ENCODE data around the gene ALDH16A1.

ALDH16A1 gene

DNA sequence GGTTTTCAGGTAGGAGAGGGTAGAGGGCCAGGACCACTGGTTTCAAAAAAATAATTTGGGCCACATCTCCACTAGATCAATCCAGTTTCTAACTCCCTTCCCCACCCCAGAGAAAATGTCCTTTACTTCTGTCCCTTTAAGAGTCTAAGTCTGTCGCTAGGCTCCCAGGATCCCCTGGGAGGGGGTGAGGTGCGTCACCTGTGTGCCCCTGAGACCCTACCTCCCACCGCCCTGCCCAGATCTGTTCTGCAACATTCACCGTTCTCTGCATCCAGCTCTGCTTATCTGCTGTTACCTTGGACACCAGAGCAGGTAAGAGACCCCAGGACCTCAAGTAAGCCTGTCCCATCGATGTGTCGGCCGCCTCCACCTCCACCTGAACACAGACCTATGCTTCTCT is 27.8 kb upstream of the ALDH16A1 start, which contains the start of gene GFY:
Gene GFY, plus strand, starts transcription at position 211 of the 400 bp plus-strand sequence. CDS start 1,043 bp downstream, outside the sequence.
- DNase-seq = no peak

GRCh38 chr19:49425922-49426592 is 27.0 kb upstream of the ALDH16A1 start:
- DNase-seq = no peak

- DNase-seq = no peak
Measured at GRCh38 chr19:49427339-49427738, 25.7 kb upstream of the ALDH16A1 start.

DNA sequence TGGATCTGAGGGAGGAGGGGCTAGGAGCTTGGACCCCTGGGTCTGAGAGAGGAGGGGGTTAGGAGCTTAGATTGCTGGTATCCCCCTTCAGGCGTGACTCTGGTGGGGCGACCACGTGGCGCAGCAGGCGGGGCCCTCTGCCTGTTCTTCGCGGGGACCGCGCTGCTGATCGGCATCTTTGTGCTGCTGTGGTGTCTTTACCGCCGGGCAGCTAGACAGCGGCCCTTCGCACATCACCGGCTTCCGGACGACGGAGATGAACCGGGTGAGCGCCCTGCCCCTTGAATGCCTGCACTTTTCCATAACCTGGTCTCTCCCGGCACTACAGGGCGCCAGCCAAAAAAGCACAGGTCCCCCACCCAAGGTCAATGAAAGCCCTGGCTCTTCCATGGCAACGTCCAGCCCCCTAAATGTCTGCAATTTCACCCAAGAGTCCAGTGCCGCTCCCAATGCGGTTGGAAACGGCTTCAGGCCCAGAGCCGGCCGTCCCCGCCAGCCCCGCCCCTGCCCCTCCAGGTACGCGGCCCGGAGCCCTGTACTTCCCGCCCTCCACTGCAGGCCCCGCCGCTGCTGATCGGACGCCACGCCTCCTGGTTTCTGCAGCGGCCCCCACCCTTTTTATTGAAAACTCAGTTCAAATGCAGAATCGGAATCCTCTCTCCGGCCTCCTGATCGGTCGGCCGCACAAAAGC is 25.0 kb upstream of the ALDH16A1 start:
- no peak for DNase-seq

DNA sequence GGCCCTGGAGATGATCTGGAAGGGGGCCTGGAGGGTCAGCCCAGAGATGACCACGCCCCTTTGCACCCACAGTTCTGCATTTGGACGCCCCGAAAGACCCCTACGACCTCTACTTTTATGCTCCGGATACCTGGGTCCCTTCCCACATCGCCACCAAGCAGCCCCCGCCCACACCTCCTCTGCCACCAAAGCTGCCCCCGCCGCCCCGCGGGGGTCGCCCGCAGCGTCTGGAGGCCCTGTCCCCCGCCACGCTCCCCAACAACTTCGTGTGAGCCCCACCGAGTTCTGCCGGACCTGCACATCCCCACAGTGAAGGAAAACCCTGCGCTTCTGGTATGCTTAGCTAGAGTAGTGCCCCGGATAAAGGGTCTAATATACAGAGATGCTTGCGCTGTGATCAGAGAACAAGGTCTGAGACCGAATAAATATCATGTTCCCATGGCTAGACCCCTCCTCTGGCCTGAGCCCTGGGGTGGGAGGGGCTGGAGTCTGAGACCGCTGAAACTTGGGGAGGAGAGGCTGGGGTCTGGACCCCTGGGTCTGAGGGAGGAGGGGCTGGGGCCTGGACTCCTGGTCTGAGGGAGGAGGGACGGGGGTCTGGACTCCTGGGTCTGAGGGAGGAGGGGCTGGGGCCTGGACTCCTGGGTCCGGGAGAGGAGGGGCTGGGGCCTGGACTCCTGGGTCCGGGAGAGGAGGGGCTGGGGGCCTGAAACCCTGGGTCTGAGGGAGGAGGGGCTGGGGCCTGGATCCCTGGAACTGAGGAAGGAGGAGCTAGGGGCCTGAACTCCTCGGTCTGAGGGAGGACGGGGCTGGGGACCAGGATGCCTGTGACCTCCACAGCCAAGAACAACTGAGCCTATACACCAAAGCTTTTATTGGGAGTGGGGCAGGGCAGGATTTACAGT is 24.2 kb upstream of the ALDH16A1 start:
- no peak for DNase-seq

- no peak for DNase-seq
Measured at GRCh38 chr19:49430172-49430677, 22.8 kb upstream of the ALDH16A1 start.

- DNase-seq = no peak
Measured at GRCh38 chr19:49430678-49431329, 22.2 kb upstream of the ALDH16A1 start.

- DNase-seq = no peak
Measured at GRCh38 chr19:49431330-49431749, 21.7 kb upstream of the ALDH16A1 start.

GRCh38 chr19:49432141-49433073 is 20.6 kb upstream of the ALDH16A1 start:
- DNase-seq = no peak

DNA sequence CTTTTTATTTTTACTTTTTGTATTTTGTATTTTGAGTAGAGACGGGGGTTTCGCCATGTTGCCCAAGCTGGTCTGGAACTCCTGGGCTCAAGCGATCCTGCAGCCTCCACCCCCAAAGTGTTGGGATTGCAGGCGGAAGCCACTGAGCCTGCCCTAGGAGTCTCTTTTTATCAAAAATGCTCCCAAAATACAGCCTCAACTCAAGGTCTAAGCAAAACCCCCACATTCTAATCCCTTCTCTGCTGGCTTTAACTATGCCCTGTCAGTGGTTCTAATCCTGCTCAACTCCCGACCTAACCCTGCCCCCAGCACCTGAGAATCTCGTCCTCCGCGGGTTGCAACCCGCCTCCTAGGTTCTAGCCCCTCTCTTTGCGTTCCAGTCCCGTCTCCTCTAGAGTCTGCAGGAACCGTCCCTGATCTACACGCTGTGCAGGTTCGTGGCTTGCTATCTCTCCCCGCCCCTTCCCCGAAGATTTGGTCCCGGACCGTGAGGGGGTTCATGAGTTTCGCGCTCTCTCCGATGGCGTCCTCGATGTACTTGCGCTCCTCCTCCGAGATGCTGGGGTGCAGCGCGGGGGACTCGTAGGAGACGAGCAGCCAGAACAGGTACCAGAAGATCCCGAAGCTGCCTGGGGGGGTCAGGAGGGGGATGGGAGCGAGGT is 19.7 kb upstream of the ALDH16A1 start:
- no peak for DNase-seq

DNA sequence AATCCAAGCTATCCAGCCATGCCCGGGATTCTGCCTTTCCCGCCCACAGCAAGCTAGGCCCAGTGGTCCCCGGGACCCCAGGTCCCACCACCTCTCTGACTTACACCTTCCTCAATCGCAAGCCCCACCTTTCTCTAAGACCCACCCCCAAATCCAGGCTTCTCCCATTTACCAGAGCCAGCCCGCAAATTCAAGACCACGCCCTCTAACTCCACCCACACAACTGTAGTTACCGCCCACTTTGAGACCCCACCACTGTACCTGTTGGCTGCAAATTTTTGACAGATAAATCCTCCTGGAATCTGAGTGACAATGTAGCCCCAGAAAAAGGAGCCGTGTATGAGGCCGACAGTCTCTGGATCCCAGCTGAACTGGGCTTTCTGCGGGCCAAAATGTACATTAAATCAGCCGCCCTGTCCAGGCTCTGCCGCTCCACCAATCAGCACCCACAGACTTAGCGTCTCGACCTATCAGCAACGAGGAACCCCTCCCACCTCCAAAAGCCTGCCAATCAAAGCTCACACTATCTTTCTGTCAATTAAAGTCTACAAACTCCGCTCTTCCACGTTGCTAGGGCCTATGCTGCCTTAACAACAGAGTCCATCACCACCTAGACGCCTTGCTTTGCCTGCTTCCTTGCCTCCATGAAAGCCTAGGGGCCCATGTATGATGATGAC is 18.0 kb upstream of the ALDH16A1 start:
- DNase-seq = no peak

- no peak for DNase-seq
Measured at GRCh38 chr19:49435670-49436069, 17.4 kb upstream of the ALDH16A1 start.

- DNase-seq = no peak
Measured at GRCh38 chr19:49436381-49437017, 16.5 kb upstream of the ALDH16A1 start.

GRCh38 chr19:49437231-49437630 is 15.8 kb upstream of the ALDH16A1 start:
- no peak for DNase-seq

DNA sequence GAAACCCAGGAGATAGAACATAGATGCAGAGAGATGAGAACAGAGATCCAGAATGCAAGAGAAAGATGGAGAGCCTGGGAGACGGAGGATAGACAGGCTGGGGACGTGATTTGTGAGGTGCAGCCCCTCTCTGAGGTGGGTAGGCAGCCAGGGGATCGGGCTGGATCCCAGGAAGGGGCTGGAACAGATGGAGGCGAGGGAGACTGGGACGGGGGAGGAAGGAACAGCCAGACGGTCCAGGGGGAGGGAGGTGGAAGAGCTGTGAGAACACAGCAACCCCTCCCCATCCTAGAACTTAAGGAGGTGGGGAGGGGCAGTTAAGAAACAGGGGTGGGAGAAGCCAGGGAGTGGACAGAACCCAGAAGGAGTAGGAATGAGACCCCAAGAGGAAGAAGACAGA is 14.8 kb upstream of the ALDH16A1 start:
- no peak for DNase-seq

DNA sequence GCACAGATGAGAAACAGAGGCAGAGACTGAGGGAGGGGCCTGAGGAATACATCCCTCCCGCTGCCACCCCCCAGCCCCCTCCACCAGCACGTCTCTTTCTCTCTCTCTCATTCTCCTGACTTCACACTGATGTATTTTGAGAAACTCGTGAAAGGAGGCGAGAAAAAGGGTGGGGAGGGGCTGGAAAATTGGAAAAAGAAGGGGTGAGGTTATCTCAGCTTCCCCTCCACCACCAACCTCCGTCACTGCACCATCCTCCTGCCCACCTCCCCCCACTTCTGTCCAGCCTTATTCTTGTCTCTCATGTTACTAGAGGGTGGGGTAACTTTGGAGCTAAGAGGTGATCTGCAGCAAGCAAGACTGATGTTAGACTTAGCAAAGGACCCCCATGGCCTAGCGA is 13.2 kb upstream of the ALDH16A1 start:
- DNase-seq = no peak

DNA sequence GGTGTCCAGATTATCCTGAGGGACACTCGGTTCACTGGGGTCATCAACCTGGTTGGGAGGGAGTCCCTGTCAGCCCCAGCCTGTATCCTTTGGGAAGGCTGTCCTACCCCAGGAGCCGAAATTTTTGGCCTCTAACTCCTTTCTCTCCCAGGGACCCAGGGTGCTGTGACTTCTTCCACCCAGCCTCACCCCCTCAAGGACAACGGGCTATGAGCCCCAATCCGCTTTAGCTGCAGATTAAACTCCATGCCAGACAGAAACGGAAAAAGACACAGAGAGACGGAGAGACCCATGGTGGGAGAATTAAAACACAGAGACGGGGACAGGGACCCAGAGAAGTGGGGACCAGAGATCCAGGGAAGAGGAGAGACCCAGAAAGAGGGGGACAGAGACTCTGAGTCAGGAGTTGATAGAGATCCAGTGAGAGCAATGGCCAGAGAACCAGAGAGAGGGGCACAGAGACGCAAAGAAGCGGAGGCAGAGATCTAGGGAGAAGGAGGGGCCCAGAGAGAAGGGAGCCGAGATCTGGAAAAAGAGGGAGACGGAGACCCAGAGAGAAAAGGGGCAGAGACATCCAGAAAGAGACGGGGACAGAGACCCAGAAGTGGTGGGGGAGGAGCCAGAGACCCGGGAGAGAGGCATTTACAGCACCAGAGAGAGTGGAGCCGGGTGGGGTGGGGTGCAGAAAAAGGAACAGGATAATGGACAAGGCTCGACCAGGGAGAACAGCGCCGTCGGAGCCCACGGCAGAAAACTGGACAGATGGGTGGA is 12.4 kb upstream of the ALDH16A1 start:
- no peak for DNase-seq

GRCh38 chr19:49441210-49441959 is 11.6 kb upstream of the ALDH16A1 start, which contains the start of gene SLC17A7:
TSS of gene SLC17A7 (minus strand) at chr19:49441527. CDS start at chr19:49441379, 148 bp downstream.
- no peak for DNase-seq

Measured in NK-92 treated with Interleukin-12 subunit alpha and Interleukin-12 subunit beta, amount 100 ng/mL, for 24 hours (cell line).